ENCODE measurements around the gene KANTR.

Gene KANTR

DNA sequence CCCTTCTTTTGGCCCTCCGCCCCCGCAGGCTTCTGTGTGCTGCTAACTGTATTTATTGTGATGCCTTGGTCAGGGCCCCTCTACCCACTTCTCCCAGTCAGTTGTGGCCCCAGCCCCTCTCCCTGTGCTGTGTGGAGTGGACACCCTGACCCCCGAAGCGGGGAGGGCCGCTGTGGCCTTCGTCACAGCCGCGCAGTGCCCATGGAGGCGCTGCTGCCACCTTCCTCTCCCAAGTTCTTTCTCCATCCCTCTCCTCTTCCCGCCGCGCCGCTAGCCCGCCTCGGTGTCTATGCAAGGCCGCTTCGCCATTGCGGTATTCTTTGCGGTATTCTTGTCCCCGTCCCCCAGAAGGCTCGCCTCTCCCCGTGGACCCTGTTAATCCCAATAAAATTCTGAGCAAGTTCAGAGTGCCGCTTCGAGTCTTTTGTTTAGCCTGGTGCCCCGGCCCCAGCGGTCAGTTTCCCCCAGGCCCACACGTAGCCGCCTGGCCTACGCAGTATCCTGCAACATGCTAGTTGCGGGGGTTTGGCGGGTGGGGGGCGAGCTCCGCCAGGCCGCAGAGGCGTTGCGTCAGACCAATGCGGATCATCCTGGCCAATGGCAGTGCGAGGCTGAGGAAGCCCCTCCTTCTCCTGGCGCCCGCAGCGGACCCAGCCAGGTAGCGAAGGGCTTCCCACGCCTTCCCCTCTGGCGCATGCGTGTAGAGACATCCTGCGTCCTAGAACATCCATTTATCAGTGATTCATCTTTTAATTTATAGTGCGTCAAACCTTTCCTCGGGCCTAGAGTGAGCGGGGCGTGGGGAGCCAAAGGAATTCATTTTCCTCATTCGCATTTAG lies 5.6 kb upstream of the KANTR start:
- TF ChIP-seq TAF1 (IDR thresholded peaks at IDR 0.05; ENCODE audit: low read depth) (no peak), TEAD4 (IDR thresholded peaks at IDR 0.05) (no peak), TCF12 (IDR thresholded peaks at IDR 0.05; ENCODE audit: low read depth) (no peak), RAD21 (IDR thresholded peaks at IDR 0.05; ENCODE audit: low read depth) (no peak), CREB1 (IDR thresholded peaks at IDR 0.05; ENCODE audit: low read depth) (no peak), CEBPB (IDR thresholded peaks at IDR 0.05) (no peak), FOXM1 (IDR thresholded peaks at IDR 0.05; ENCODE audit: borderline replicate concordance, low read depth) (no peak), EGR1 (IDR thresholded peaks at IDR 0.05) (no peak), NFIC (IDR thresholded peaks at IDR 0.05) (no peak), ZBTB7A (IDR thresholded peaks at IDR 0.05; ENCODE audit: low read depth) (no peak), EP300 (IDR thresholded peaks at IDR 0.05; ENCODE audit: borderline replicate concordance) (no peak), YY1 (IDR thresholded peaks at IDR 0.05; ENCODE audit: low read depth) (no peak)
- TF ChIP-seq, protein P1, sequence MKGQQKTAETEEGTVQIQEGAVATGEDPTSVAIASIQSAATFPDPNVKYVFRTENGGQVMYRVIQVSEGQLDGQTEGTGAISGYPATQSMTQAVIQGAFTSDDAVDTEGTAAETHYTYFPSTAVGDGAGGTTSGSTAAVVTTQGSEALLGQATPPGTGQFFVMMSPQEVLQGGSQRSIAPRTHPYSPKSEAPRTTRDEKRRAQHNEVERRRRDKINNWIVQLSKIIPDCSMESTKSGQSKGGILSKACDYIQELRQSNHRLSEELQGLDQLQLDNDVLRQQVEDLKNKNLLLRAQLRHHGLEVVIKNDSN (IDR thresholded peaks at IDR 0.05), result no peak
- TF ChIP-seq, protein P2, sequence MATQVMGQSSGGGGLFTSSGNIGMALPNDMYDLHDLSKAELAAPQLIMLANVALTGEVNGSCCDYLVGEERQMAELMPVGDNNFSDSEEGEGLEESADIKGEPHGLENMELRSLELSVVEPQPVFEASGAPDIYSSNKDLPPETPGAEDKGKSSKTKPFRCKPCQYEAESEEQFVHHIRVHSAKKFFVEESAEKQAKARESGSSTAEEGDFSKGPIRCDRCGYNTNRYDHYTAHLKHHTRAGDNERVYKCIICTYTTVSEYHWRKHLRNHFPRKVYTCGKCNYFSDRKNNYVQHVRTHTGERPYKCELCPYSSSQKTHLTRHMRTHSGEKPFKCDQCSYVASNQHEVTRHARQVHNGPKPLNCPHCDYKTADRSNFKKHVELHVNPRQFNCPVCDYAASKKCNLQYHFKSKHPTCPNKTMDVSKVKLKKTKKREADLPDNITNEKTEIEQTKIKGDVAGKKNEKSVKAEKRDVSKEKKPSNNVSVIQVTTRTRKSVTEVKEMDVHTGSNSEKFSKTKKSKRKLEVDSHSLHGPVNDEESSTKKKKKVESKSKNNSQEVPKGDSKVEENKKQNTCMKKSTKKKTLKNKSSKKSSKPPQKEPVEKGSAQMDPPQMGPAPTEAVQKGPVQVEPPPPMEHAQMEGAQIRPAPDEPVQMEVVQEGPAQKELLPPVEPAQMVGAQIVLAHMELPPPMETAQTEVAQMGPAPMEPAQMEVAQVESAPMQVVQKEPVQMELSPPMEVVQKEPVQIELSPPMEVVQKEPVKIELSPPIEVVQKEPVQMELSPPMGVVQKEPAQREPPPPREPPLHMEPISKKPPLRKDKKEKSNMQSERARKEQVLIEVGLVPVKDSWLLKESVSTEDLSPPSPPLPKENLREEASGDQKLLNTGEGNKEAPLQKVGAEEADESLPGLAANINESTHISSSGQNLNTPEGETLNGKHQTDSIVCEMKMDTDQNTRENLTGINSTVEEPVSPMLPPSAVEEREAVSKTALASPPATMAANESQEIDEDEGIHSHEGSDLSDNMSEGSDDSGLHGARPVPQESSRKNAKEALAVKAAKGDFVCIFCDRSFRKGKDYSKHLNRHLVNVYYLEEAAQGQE (IDR thresholded peaks at IDR 0.05; ENCODE audit: low read depth), result no peak
- TF ChIP-seq, protein P3, sequence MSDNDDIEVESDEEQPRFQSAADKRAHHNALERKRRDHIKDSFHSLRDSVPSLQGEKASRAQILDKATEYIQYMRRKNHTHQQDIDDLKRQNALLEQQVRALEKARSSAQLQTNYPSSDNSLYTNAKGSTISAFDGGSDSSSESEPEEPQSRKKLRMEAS (IDR thresholded peaks at IDR 0.05), result no peak

DNA sequence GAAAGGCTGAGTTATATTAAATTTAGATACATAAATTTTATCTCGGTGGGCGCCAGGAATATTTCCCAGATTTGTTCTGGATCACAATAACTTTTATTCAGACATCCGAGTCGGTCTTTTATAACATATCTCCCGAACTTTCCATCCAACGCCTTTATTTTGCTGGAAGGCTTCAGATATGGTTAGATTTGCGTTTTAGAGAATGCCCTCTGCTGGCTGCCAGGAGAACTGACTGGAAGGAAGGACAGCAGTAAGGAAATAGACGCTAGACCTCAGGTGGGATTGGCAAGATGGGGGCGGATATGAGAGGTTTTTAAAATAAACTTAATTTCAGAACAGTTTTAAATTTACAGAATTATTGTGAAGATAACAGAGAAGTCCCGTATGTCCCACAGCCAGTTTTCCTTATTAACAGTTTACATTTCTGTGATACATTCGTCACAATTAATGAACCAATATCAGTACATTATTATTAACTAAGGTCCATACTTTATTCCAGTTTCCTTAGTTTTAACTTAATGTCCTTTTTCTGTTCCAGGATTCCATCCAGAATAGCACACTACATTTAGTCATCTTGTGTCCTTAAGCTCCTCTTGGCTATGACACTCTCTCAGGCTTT lies 4.6 kb upstream of the KANTR start:
- TF ChIP-seq RAD21 (IDR thresholded peaks at IDR 0.05; ENCODE audit: low read depth) (peak; percentile 40), EGR1 (IDR thresholded peaks at IDR 0.05) (no peak)

DNA sequence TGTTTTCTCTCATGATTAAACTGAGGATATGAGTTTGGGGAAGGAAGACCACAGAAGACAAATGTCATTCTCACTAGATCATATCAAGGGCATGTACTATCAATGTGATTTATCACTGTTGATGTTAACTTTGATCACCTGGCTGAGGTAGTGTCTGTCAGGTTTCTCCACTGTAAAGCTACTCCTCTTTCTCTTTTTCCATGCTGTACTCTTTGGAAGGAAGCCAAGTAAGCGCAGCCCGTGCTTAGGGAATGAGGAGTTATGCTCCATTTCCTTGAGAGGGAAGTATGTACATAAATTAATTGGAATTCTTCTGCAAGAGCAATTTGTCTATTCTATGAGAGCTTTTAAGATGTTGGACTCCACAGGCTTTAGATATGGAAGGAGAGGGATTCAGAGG lies 4.0 kb upstream of the KANTR start:
- TF ChIP-seq FOXM1 (IDR thresholded peaks at IDR 0.05; ENCODE audit: borderline replicate concordance, low read depth) (no peak), YY1 (IDR thresholded peaks at IDR 0.05; ENCODE audit: low read depth) (no peak), TEAD4 (IDR thresholded peaks at IDR 0.05) (no peak), CEBPB (IDR thresholded peaks at IDR 0.05) (no peak), CREB1 (IDR thresholded peaks at IDR 0.05; ENCODE audit: low read depth) (no peak), RAD21 (IDR thresholded peaks at IDR 0.05; ENCODE audit: low read depth) (no peak), TCF12 (IDR thresholded peaks at IDR 0.05; ENCODE audit: low read depth) (no peak), EGR1 (IDR thresholded peaks at IDR 0.05) (no peak), TAF1 (IDR thresholded peaks at IDR 0.05; ENCODE audit: low read depth) (no peak), NFIC (IDR thresholded peaks at IDR 0.05) (no peak), EP300 (IDR thresholded peaks at IDR 0.05; ENCODE audit: borderline replicate concordance) (no peak), ZBTB7A (IDR thresholded peaks at IDR 0.05; ENCODE audit: low read depth) (no peak)
- TF ChIP-seq, protein P2 (IDR thresholded peaks at IDR 0.05; ENCODE audit: low read depth), result no peak
- TF ChIP-seq, protein P1 (IDR thresholded peaks at IDR 0.05), result no peak
- TF ChIP-seq, protein P3 (IDR thresholded peaks at IDR 0.05), result no peak

DNA sequence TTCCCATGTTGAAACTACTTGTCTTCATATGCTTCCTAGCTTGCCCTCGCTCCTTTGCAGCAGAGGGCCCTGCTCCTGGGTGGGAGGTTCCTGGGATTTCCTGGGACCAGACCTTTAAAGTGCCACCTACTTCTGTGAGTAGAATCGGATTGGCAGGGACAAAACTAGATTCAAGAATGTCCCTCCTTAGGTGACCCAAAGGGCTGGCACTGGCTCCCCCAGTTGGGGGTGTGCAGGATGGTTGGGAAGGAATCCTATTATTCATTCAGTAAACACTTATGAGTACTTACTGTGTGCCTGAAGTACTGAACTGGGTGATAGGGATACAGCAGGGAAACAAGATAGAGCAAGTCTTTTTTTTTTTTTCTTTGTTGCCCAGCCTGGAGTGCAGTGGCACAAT lies 2.6 kb upstream of the KANTR start:
- TF ChIP-seq FOXM1 (IDR thresholded peaks at IDR 0.05; ENCODE audit: borderline replicate concordance, low read depth), result no peak
- no peak for TF ChIP-seq YY1 (IDR thresholded peaks at IDR 0.05; ENCODE audit: low read depth)
- no peak for TF ChIP-seq NFIC (IDR thresholded peaks at IDR 0.05)
- TF ChIP-seq TEAD4 (IDR thresholded peaks at IDR 0.05), result no peak
- no peak for TF ChIP-seq TAF1 (IDR thresholded peaks at IDR 0.05; ENCODE audit: low read depth)
- no peak for TF ChIP-seq ZBTB7A (IDR thresholded peaks at IDR 0.05; ENCODE audit: low read depth)
- no peak for TF ChIP-seq EGR1 (IDR thresholded peaks at IDR 0.05)
- TF ChIP-seq, protein P2 (IDR thresholded peaks at IDR 0.05; ENCODE audit: low read depth), result no peak
- no peak for TF ChIP-seq TCF12 (IDR thresholded peaks at IDR 0.05; ENCODE audit: low read depth)
- TF ChIP-seq CREB1 (IDR thresholded peaks at IDR 0.05; ENCODE audit: low read depth), result no peak
- TF ChIP-seq RAD21 (IDR thresholded peaks at IDR 0.05; ENCODE audit: low read depth), result no peak
- TF ChIP-seq, protein P1 (IDR thresholded peaks at IDR 0.05), result no peak

Data from Ishikawa (cell line).